HEK293T (cell line): Measurements from ENCODE around the gene DNAJA4.
A peak's percentile ranks its signal among the peaks of the same experiment; 100 is the strongest.

Experiments used
- CTCF ChIA-PET: fragments of 350-600 bp; formaldehyde crosslinking; extraction: SDS; loops from one replicate; lab custom pipeline; 2021; ENCODE audit warnings: antibody characterized with exemption, inconsistent platforms; lab: Yijun Ruan, JAX
- POLR2A ChIA-PET: fragments of 350-600 bp; formaldehyde crosslinking; extraction: SDS; loops from one replicate; lab custom pipeline; 2020; ENCODE audit warnings: antibody characterized with exemption, inconsistent platforms; lab: Yijun Ruan, JAX
- DNase-seq: peaks from one replicate; pipeline ENCODE4 v3.0.0; 2012; ENCODE audit warnings: mixed read lengths; ENCODE audit errors: extremely low spot score
- ARNT ChIP-seq: fragments of 450-650 bp; IDR thresholded peaks from 2 replicates; pipeline ENCODE4 v1.6.1; 2017; ENCODE audit warnings: mild to moderate bottlenecking
- BHLHE40 ChIP-seq: fragments of 450-650 bp; IDR thresholded peaks from 2 replicates; pipeline ENCODE4 v1.6.1; 2016; ENCODE audit warnings: mild to moderate bottlenecking, moderate library complexity, borderline replicate concordance
- CTBP1 ChIP-seq: fragments of 450-650 bp; IDR thresholded peaks from 2 replicates; pipeline ENCODE4 v1.6.1; 2016; ENCODE audit warnings: borderline replicate concordance
- ELF4 ChIP-seq: fragments of 450-650 bp; IDR thresholded peaks from 2 replicates; pipeline ENCODE4 v1.6.1; 2017; ENCODE audit warnings: antibody characterized with exemption
- FOXA1 ChIP-seq: fragments of 450-650 bp; IDR thresholded peaks from 2 replicates; pipeline ENCODE4 v1.6.1; 2016; ENCODE audit warnings: mild to moderate bottlenecking
- FOXK2 ChIP-seq: fragments of 450-650 bp; IDR thresholded peaks from 2 replicates; pipeline ENCODE4 v1.6.1; 2016; ENCODE audit warnings: mild to moderate bottlenecking
- FOXM1 ChIP-seq: fragments of 450-650 bp; IDR thresholded peaks from 2 replicates; pipeline ENCODE4 v1.6.1; 2017; ENCODE audit warnings: mild to moderate bottlenecking, borderline replicate concordance
- HDGF ChIP-seq: fragments of 450-650 bp; IDR thresholded peaks from 2 replicates; pipeline ENCODE4 v1.6.1; 2017; ENCODE audit warnings: antibody characterized with exemption, borderline replicate concordance
- L3MBTL2 ChIP-seq: fragments of 450-650 bp; conservative IDR thresholded peaks from 2 replicates; pipeline ENCODE4 v1.6.1; 2016; ENCODE audit warnings: mild to moderate bottlenecking
- LEF1 ChIP-seq: fragments of 450-650 bp; IDR thresholded peaks from 2 replicates; pipeline ENCODE4 v1.6.1; 2017; ENCODE audit warnings: mild to moderate bottlenecking, borderline replicate concordance
- NFRKB ChIP-seq: fragments of 450-650 bp; IDR thresholded peaks from 2 replicates; pipeline ENCODE4 v1.6.1; 2016; ENCODE audit warnings: mild to moderate bottlenecking, moderate library complexity
- PKNOX1 ChIP-seq: fragments of 450-650 bp; IDR thresholded peaks from 2 replicates; pipeline ENCODE4 v1.6.1; 2016
- SP1 ChIP-seq: fragments of 450-650 bp; IDR thresholded peaks from 2 replicates; pipeline ENCODE4 v1.6.1; 2017
- SUZ12 ChIP-seq: fragments of 450-650 bp; IDR thresholded peaks from 2 replicates; pipeline ENCODE4 v1.6.1; 2016; ENCODE audit warnings: mild to moderate bottlenecking
- TARDBP ChIP-seq: fragments of 450-650 bp; IDR thresholded peaks from 2 replicates; pipeline ENCODE4 v1.6.1; 2016
- ZNF384 ChIP-seq: fragments of 450-650 bp; IDR thresholded peaks from 2 replicates; pipeline ENCODE4 v1.6.1; 2016

Gene DNAJA4

GRCh38 chr15:78291698-78292097 is 27.3 kb downstream of the DNAJA4 start:
- CTCF ChIA-PET = interaction anchor here (0.6 kb wide), 1 partner anchor 582 kb away, joined by 13 read pairs; no protein-coding TSS in a partner anchor
- POLR2A ChIA-PET = interaction anchor here (1.7 kb wide), 1 partner anchor 8 kb away, joined by 10 read pairs; the partner anchor contains the start of gene SKIC8
- TF ChIP-seq FOXA1 = no peak
- no peak for TF ChIP-seq LEF1
- no peak for TF ChIP-seq SP1
- no peak for TF ChIP-seq HDGF
- TF ChIP-seq L3MBTL2 = no peak
- TF ChIP-seq NFRKB = no peak
- no peak for DNase-seq

- CTCF ChIA-PET = no interaction called here
- DNase-seq = no peak
- TF ChIP-seq SUZ12 (no peak), FOXA1 (no peak), CTBP1 (no peak), NFRKB (no peak), ZNF384 (no peak), LEF1 (no peak), L3MBTL2 (no peak), ARNT (no peak), TARDBP (no peak), HDGF (no peak)
- POLR2A ChIA-PET = interaction anchor here (1.0 kb wide), 1 partner anchor 10 kb away, joined by 3 read pairs; no protein-coding TSS in a partner anchor
Observed at GRCh38 chr15:78292219-78292618, 27.9 kb downstream of the DNAJA4 start.

- TF ChIP-seq FOXM1 (no peak), SUZ12 (no peak), ELF4 (peak; percentile 59; the same call in 1 of the 2 replicates), FOXA1 (no peak), FOXK2 (no peak), ARNT (no peak), HDGF (peak; percentile 88), SP1 (no peak), LEF1 (no peak), ZNF384 (no peak), CTBP1 (no peak), BHLHE40 (no peak), NFRKB (no peak), TARDBP (no peak), L3MBTL2 (no peak)
Observed at GRCh38 chr15:78299101-78299930, 35.0 kb downstream of the DNAJA4 start, which contains the start of gene SKIC8. Gene SKIC8, minus strand, starts transcription at chr15:78299609. Its CDS starts 3,923 bp downstream, at chr15:78295686.

GRCh38 chr15:78301326-78301725 is 37.0 kb downstream of the DNAJA4 start:
- POLR2A ChIA-PET = interaction anchor here (2.1 to 2.4 kb wide), 2 partner anchors 7 to 136 kb away, joined by 5 to 31 read pairs; no protein-coding TSS in a partner anchor
- CTCF ChIA-PET = no interaction called here
- TF ChIP-seq ZNF384 = no peak
- TF ChIP-seq LEF1 = no peak
- no peak for TF ChIP-seq ARNT
- no peak for TF ChIP-seq NFRKB
- TF ChIP-seq FOXK2 = no peak
- TF ChIP-seq ELF4 = no peak
- no peak for TF ChIP-seq SUZ12
- TF ChIP-seq BHLHE40 = no peak
- TF ChIP-seq CTBP1 = no peak
- TF ChIP-seq TARDBP = no peak
- TF ChIP-seq FOXM1 = no peak
- TF ChIP-seq FOXA1 = no peak
- no peak for TF ChIP-seq PKNOX1
- TF ChIP-seq SP1 = no peak
- TF ChIP-seq HDGF = no peak
- no peak for TF ChIP-seq L3MBTL2
- no peak for DNase-seq

More at GRCh38 chr15:78299101-78299930, 35.0 kb downstream of the DNAJA4 start, which contains the start of gene SKIC8:
- CTCF ChIA-PET = interaction anchor here (0.6 to 1.2 kb wide), 5 partner anchors 9 to 237 kb away, joined by 3 to 9 read pairs (median 3); no protein-coding TSS in a partner anchor
- POLR2A ChIA-PET = interaction anchor here (0.6 to 2.5 kb wide), 65 partner anchors 8 to 536 kb away, joined by 3 to 36 read pairs (median 4); partner anchors contain the start of genes CHRNA5, HYKK, IDH3A and IREB2
- DNase-seq = peak; percentile 99

- POLR2A ChIA-PET = interaction anchor here (2.1 kb wide), 1 partner anchor 136 kb away, joined by 5 read pairs; no protein-coding TSS in a partner anchor
- TF ChIP-seq SP1 (no peak), SUZ12 (no peak), FOXA1 (no peak), TARDBP (no peak), PKNOX1 (no peak), NFRKB (no peak), BHLHE40 (no peak), ELF4 (no peak), L3MBTL2 (no peak)
- no peak for DNase-seq
- CTCF ChIA-PET = interaction anchor here (0.6 kb wide), 1 partner anchor 116 kb away, joined by 3 read pairs; no protein-coding TSS in a partner anchor
Observed at GRCh38 chr15:78301828-78302227, 37.5 kb downstream of the DNAJA4 start.
